Effector memory CD4-positive, alpha-beta T cell (primary cell): ENCODE results near the gene SNTB2.
"Not testable (repeated sequence)": the region's sequence is repeated elsewhere in the genome, so short reads cannot be mapped to it uniquely, and the experiment has no call there.

Experiments
- DNase-seq, 3 donors: peaks; one replicate each; pipeline ENCODE4 v3.0.0-alpha.2; 2020
- H3K27ac ChIP-seq: 2 replicates; pipeline ENCODE4 v1.7.0; 2013; ENCODE audit warnings: mild to moderate bottlenecking, low read length, moderate library complexity; ENCODE audit not compliant: insufficient read depth, poor library complexity, severe bottlenecking
- H3K27me3 ChIP-seq: replicated peaks from 2 replicates; pipeline ENCODE4 v1.7.0; 2013; ENCODE audit warnings: mild to moderate bottlenecking, low read length; ENCODE audit not compliant: insufficient read depth, control insufficient read depth, poor library complexity, severe bottlenecking
- H3K36me3 ChIP-seq: 2 replicates; pipeline ENCODE4 v1.7.0; 2013; ENCODE audit warnings: mild to moderate bottlenecking, low read length, moderate library complexity; ENCODE audit not compliant: control insufficient read depth, insufficient read depth
- H3K4me1 ChIP-seq: 2 replicates; pipeline ENCODE4 v1.7.0; 2013; ENCODE audit warnings: low read length, mild to moderate bottlenecking; ENCODE audit not compliant: control insufficient read depth, insufficient read depth, poor library complexity, severe bottlenecking
- H3K4me3 ChIP-seq: 2 replicates; pipeline ENCODE4 v1.7.0; 2013; ENCODE audit warnings: low read length, low read depth, mild to moderate bottlenecking; ENCODE audit not compliant: insufficient read depth, poor library complexity, severe bottlenecking
- H3K9me3 ChIP-seq: 2 replicates; pipeline ENCODE4 v1.7.0; 2013; ENCODE audit warnings: mild to moderate bottlenecking, low read length, moderate library complexity; ENCODE audit not compliant: control insufficient read depth

The SNTB2 gene

GRCh38 chr16:69276148-69277115, 89.5 kb downstream of the SNTB2 start:
- H3K36me3 ChIP-seq, result peaks cover 3% of the 10 kb centered on the region
- no peak for DNase-seq
- no peaks in the 10 kb centered on the region for H3K27me3 ChIP-seq
- H3K27ac ChIP-seq, result no peak overlapping the region
- H3K4me1 ChIP-seq, result no peaks in the 10 kb centered on the region
- H3K4me3 ChIP-seq, result no peak overlapping the region
- H3K9me3 ChIP-seq, result no peaks in the 10 kb centered on the region

GRCh38 chr16:69277413-69277812, 90.4 kb downstream of the SNTB2 start:
- Histone ChIP-seq H3K4me1 (no peaks in the 10 kb centered on the region), H3K27me3 (no peaks in the 10 kb centered on the region), H3K36me3 (peaks cover 3% of the 10 kb centered on the region), H3K4me3 (no peak overlapping the region), H3K9me3 (no peaks in the 10 kb centered on the region), H3K27ac (no peak overlapping the region)
- no peak for DNase-seq

GRCh38 chr16:69283851-69284250, 96.9 kb downstream of the SNTB2 start:
- Histone ChIP-seq H3K27ac (no peak overlapping the region), H3K36me3 (peaks cover 5% of the 10 kb centered on the region), H3K4me1 (no peaks in the 10 kb centered on the region), H3K27me3 (no peaks in the 10 kb centered on the region), H3K4me3 (no peak overlapping the region), H3K9me3 (no peaks in the 10 kb centered on the region)
- DNase-seq, result no peak

GRCh38 chr16:69285240-69285639, 98.3 kb downstream of the SNTB2 start:
- no peaks in the 10 kb centered on the region for H3K4me1 ChIP-seq
- H3K27ac ChIP-seq, result no peak overlapping the region
- H3K9me3 ChIP-seq, result no peaks in the 10 kb centered on the region
- DNase-seq, result no peak
- peaks cover 5% of the 10 kb centered on the region for H3K36me3 ChIP-seq
- H3K27me3 ChIP-seq, result no peaks in the 10 kb centered on the region
- no peak overlapping the region for H3K4me3 ChIP-seq

- Histone ChIP-seq H3K27ac (no peak overlapping the region), H3K36me3 (peaks cover 5% of the 10 kb centered on the region), H3K4me1 (no peaks in the 10 kb centered on the region), H3K4me3 (no peak overlapping the region), H3K27me3 (no peaks in the 10 kb centered on the region), H3K9me3 (no peaks in the 10 kb centered on the region)
- DNase-seq, result peak in 1 of 3 donors; percentile 29
Observed at GRCh38 chr16:69286941-69287713, 100.2 kb downstream of the SNTB2 start.

GRCh38 chr16:69291657-69292056, 104.7 kb downstream of the SNTB2 start:
- H3K4me3 ChIP-seq, H3K36me3 ChIP-seq, DNase-seq, H3K9me3 ChIP-seq, H3K27ac ChIP-seq, H3K4me1 ChIP-seq, H3K27me3 ChIP-seq: not testable (repeated sequence)

- Histone ChIP-seq H3K27me3 (no peaks in the 10 kb centered on the region), H3K4me1 (no peaks in the 10 kb centered on the region), H3K4me3 (no peak overlapping the region), H3K27ac (no peak overlapping the region), H3K36me3 (no peaks in the 10 kb centered on the region), H3K9me3 (no peaks in the 10 kb centered on the region)
- no peak for DNase-seq
Observed at GRCh38 chr16:69293401-69293800, 106.4 kb downstream of the SNTB2 start.

- Histone ChIP-seq H3K9me3 (no peaks in the 10 kb centered on the region), H3K4me1 (no peaks in the 10 kb centered on the region), H3K27me3 (no peaks in the 10 kb centered on the region), H3K36me3 (no peaks in the 10 kb centered on the region), H3K4me3 (no peak overlapping the region), H3K27ac (no peak overlapping the region)
- no peak for DNase-seq
Observed at GRCh38 chr16:69294051-69294450, 107.1 kb downstream of the SNTB2 start.

GRCh38 chr16:69296771-69297170, 109.8 kb downstream of the SNTB2 start:
- peaks cover 14% of the 10 kb centered on the region for H3K36me3 ChIP-seq

GRCh38 chr16:69298261-69298660, 111.3 kb downstream of the SNTB2 start:
- no peak overlapping the region for H3K4me3 ChIP-seq
- peaks cover 14% of the 10 kb centered on the region for H3K36me3 ChIP-seq
- H3K27me3 ChIP-seq, result no peaks in the 10 kb centered on the region
- H3K4me1 ChIP-seq, result no peaks in the 10 kb centered on the region
- DNase-seq, result no peak
- no peak overlapping the region for H3K27ac ChIP-seq
- no peaks in the 10 kb centered on the region for H3K9me3 ChIP-seq

More at GRCh38 chr16:69296771-69297170, 109.8 kb downstream of the SNTB2 start:
- DNase-seq, H3K9me3 ChIP-seq, H3K27me3 ChIP-seq, H3K27ac ChIP-seq, H3K4me1 ChIP-seq, H3K4me3 ChIP-seq: not testable (repeated sequence)
